ENCODE measurements around the gene CYB5R2. TPM values are rescaled to one million over a fixed set of nuclear protein-coding genes. Genes with fewer than 3 reads are reported as not detected.
"Not testable (repeated sequence)": the region's sequence is repeated elsewhere in the genome, so short reads cannot be mapped to it uniquely, and the experiment has no call there.

Gene CYB5R2
- total and polyA plus RNA-seq, 5 donors from 2014 or later, result 0.54 TPM; not detected in 4

GRCh38 chr11:7667460-7667859 is 5.8 kb downstream of the CYB5R2 start:
- Mint-ChIP-seq H3K36me3 (no peaks in the 10 kb centered on the region), H3K9me3 (peaks cover 0 to 2% (median 0%) of the 10 kb centered on the region in 7 donors), H3K4me1 (no peaks in the 10 kb centered on the region), H3K27ac (peak overlapping the region in 1 of 3 donors; percentile 52), H3K4me3 (no peak overlapping the region), H3K27me3 (peaks cover 19% of the 10 kb centered on the region)
- no peak for DNase-seq
- Histone ChIP-seq H3K27ac (ENCODE audit: insufficient read depth, low read length, poor library complexity, severe bottlenecking) (no peak overlapping the region), H3K9me3 (ENCODE audit: control insufficient read depth in 2 of 2, low read length in 2 of 2) (no peaks in the 10 kb centered on the region), H3K27me3 (ENCODE audit: control insufficient read depth, insufficient read depth, low read length) (peaks cover 2% of the 10 kb centered on the region), H3K36me3 (ENCODE audit: control insufficient read depth, insufficient read depth, low read length) (no peaks in the 10 kb centered on the region), H3K4me1 (ENCODE audit: control insufficient read depth, insufficient read depth, low read length, poor library complexity, severe bottlenecking) (no peaks in the 10 kb centered on the region), H3K4me3 (ENCODE audit: low read depth, low read length) (no peak overlapping the region)
- ATAC-seq (ENCODE audit: low read depth in 2 of 2), result no peak

- H3K4me3 ChIP-seq (ENCODE audit: low read depth, low read length), result no peak overlapping the region
- H3K36me3 ChIP-seq (ENCODE audit: control insufficient read depth, insufficient read depth, low read length), result no peaks in the 10 kb centered on the region
- no peaks in the 10 kb centered on the region for H3K4me1 Mint-ChIP-seq
- H3K9me3 Mint-ChIP-seq, result peaks cover 0 to 2% (median 0%) of the 10 kb centered on the region in 7 donors
- H3K36me3 Mint-ChIP-seq, result no peaks in the 10 kb centered on the region
- no peak overlapping the region for H3K4me3 Mint-ChIP-seq
- DNase-seq (no peak), ATAC-seq (ENCODE audit: low read depth in 2 of 2) (no peak)
- no peak overlapping the region for H3K27ac ChIP-seq (ENCODE audit: insufficient read depth, low read length, poor library complexity, severe bottlenecking)
- no peaks in the 10 kb centered on the region for H3K4me1 ChIP-seq (ENCODE audit: control insufficient read depth, insufficient read depth, low read length, poor library complexity, severe bottlenecking)
- peaks cover under 1% of the 10 kb centered on the region for H3K27me3 ChIP-seq (ENCODE audit: control insufficient read depth, insufficient read depth, low read length)
- no peak overlapping the region for H3K27ac Mint-ChIP-seq
- no peaks in the 10 kb centered on the region for H3K9me3 ChIP-seq (ENCODE audit: control insufficient read depth in 2 of 2, low read length in 2 of 2)
- H3K27me3 Mint-ChIP-seq, result peaks cover 10% of the 10 kb centered on the region
These were observed 6.9 kb downstream of the CYB5R2 start for GRCh38 chr11:7666292-7666866.

- Mint-ChIP-seq H3K36me3 (no peaks in the 10 kb centered on the region), H3K9me3 (peaks cover 0 to 2% (median 0%) of the 10 kb centered on the region in 7 donors), H3K27me3 (peaks cover 5% of the 10 kb centered on the region), H3K27ac (no peak overlapping the region), H3K4me3 (no peak overlapping the region), H3K4me1 (no peaks in the 10 kb centered on the region)
- no peaks in the 10 kb centered on the region for H3K9me3 ChIP-seq (ENCODE audit: control insufficient read depth in 2 of 2, low read length in 2 of 2)
- ATAC-seq (ENCODE audit: low read depth in 2 of 2) (peak; percentile 79 to 93), DNase-seq (peak; percentile 26 to 71 (median 61))
- no peaks in the 10 kb centered on the region for H3K27me3 ChIP-seq (ENCODE audit: control insufficient read depth, insufficient read depth, low read length)
- H3K27ac ChIP-seq (ENCODE audit: insufficient read depth, low read length, poor library complexity, severe bottlenecking), result no peak overlapping the region
- H3K4me3 ChIP-seq (ENCODE audit: low read depth, low read length), result no peak overlapping the region
- no peaks in the 10 kb centered on the region for H3K4me1 ChIP-seq (ENCODE audit: control insufficient read depth, insufficient read depth, low read length, poor library complexity, severe bottlenecking)
- H3K36me3 ChIP-seq (ENCODE audit: control insufficient read depth, insufficient read depth, low read length), result no peaks in the 10 kb centered on the region
These were observed 7.6 kb downstream of the CYB5R2 start for GRCh38 chr11:7665473-7666291.

- H3K4me1 Mint-ChIP-seq, result no peaks in the 10 kb centered on the region
- Histone ChIP-seq H3K4me1 (ENCODE audit: control insufficient read depth, insufficient read depth, low read length, poor library complexity, severe bottlenecking) (no peaks in the 10 kb centered on the region), H3K4me3 (ENCODE audit: low read depth, low read length) (no peak overlapping the region), H3K27ac (ENCODE audit: insufficient read depth, low read length, poor library complexity, severe bottlenecking) (no peak overlapping the region), H3K36me3 (ENCODE audit: control insufficient read depth, insufficient read depth, low read length) (no peaks in the 10 kb centered on the region), H3K9me3 (ENCODE audit: control insufficient read depth in 2 of 2, low read length in 2 of 2) (no peaks in the 10 kb centered on the region), H3K27me3 (ENCODE audit: control insufficient read depth, insufficient read depth, low read length) (no peaks in the 10 kb centered on the region)
- peaks cover 0 to 2% (median 0%) of the 10 kb centered on the region in 7 donors for H3K9me3 Mint-ChIP-seq
- no peaks in the 10 kb centered on the region for H3K36me3 Mint-ChIP-seq
- no peaks in the 10 kb centered on the region for H3K27me3 Mint-ChIP-seq
- no peak overlapping the region for H3K27ac Mint-ChIP-seq
- DNase-seq (no peak), ATAC-seq (ENCODE audit: low read depth in 2 of 2) (no peak)
- H3K4me3 Mint-ChIP-seq, result no peak overlapping the region
These were observed 8.4 kb downstream of the CYB5R2 start for GRCh38 chr11:7664867-7665266.

- not testable (repeated sequence) for H3K36me3 Mint-ChIP-seq; H3K9me3 ChIP-seq (ENCODE audit: control insufficient read depth in 2 of 2, low read length in 2 of 2); H3K27ac Mint-ChIP-seq; H3K4me1 ChIP-seq (ENCODE audit: control insufficient read depth, insufficient read depth, low read length, poor library complexity, severe bottlenecking); H3K36me3 ChIP-seq (ENCODE audit: control insufficient read depth, insufficient read depth, low read length); H3K27ac ChIP-seq (ENCODE audit: insufficient read depth, low read length, poor library complexity, severe bottlenecking); DNase-seq; ATAC-seq (ENCODE audit: low read depth in 2 of 2); H3K27me3 Mint-ChIP-seq; H3K4me1 Mint-ChIP-seq; H3K27me3 ChIP-seq (ENCODE audit: control insufficient read depth, insufficient read depth, low read length); H3K4me3 Mint-ChIP-seq; H3K4me3 ChIP-seq (ENCODE audit: low read depth, low read length); H3K9me3 Mint-ChIP-seq
These were observed 9.8 kb downstream of the CYB5R2 start for GRCh38 chr11:7663531-7663930.

- Mint-ChIP-seq H3K27me3 (no peaks in the 10 kb centered on the region), H3K36me3 (peaks cover 16% of the 10 kb centered on the region), H3K27ac (no peak overlapping the region), H3K9me3 (no peaks in the 10 kb centered on the region), H3K4me1 (no peaks in the 10 kb centered on the region), H3K4me3 (no peak overlapping the region)
- Histone ChIP-seq H3K27me3 (ENCODE audit: control insufficient read depth, insufficient read depth, low read length) (no peaks in the 10 kb centered on the region), H3K4me1 (ENCODE audit: control insufficient read depth, insufficient read depth, low read length, poor library complexity, severe bottlenecking) (no peaks in the 10 kb centered on the region), H3K36me3 (ENCODE audit: control insufficient read depth, insufficient read depth, low read length) (no peaks in the 10 kb centered on the region), H3K9me3 (ENCODE audit: control insufficient read depth in 2 of 2, low read length in 2 of 2) (no peaks in the 10 kb centered on the region), H3K27ac (ENCODE audit: insufficient read depth, low read length, poor library complexity, severe bottlenecking) (no peak overlapping the region), H3K4me3 (ENCODE audit: low read depth, low read length) (no peak overlapping the region)
- peak in 2 of 3 donors; percentile 7 to 55 for DNase-seq
- no peak for ATAC-seq (ENCODE audit: low read depth in 2 of 2)
These were observed 15.8 kb downstream of the CYB5R2 start for GRCh38 chr11:7657306-7658025.

GRCh38 chr11:7656704-7657103 is 16.6 kb downstream of the CYB5R2 start:
- peaks cover 23% of the 10 kb centered on the region for H3K36me3 Mint-ChIP-seq
- H3K27ac ChIP-seq (ENCODE audit: insufficient read depth, low read length, poor library complexity, severe bottlenecking), result no peak overlapping the region
- H3K4me1 Mint-ChIP-seq, result no peaks in the 10 kb centered on the region
- H3K27me3 Mint-ChIP-seq, result no peaks in the 10 kb centered on the region
- no peaks in the 10 kb centered on the region for H3K9me3 Mint-ChIP-seq
- H3K4me3 ChIP-seq (ENCODE audit: low read depth, low read length), result no peak overlapping the region
- H3K9me3 ChIP-seq (ENCODE audit: control insufficient read depth in 2 of 2, low read length in 2 of 2), result no peaks in the 10 kb centered on the region
- no peaks in the 10 kb centered on the region for H3K36me3 ChIP-seq (ENCODE audit: control insufficient read depth, insufficient read depth, low read length)
- H3K27me3 ChIP-seq (ENCODE audit: control insufficient read depth, insufficient read depth, low read length), result no peaks in the 10 kb centered on the region
- ATAC-seq (ENCODE audit: low read depth in 2 of 2) (no peak), DNase-seq (no peak)
- no peak overlapping the region for H3K4me3 Mint-ChIP-seq
- no peak overlapping the region for H3K27ac Mint-ChIP-seq
- no peaks in the 10 kb centered on the region for H3K4me1 ChIP-seq (ENCODE audit: control insufficient read depth, insufficient read depth, low read length, poor library complexity, severe bottlenecking)
